ENCODE data around the gene N4BP2L1. TPM values are rescaled to one million over a fixed set of nuclear protein-coding genes. Genes with fewer than 3 reads are reported as not detected.

N4BP2L1 gene
- total and polyA plus RNA-seq, 2 of the 8 experiments (the other 6 are each of a cell fraction or from before 2014, with no cell fraction given): 1.3 to 3.1 TPM

DNA sequence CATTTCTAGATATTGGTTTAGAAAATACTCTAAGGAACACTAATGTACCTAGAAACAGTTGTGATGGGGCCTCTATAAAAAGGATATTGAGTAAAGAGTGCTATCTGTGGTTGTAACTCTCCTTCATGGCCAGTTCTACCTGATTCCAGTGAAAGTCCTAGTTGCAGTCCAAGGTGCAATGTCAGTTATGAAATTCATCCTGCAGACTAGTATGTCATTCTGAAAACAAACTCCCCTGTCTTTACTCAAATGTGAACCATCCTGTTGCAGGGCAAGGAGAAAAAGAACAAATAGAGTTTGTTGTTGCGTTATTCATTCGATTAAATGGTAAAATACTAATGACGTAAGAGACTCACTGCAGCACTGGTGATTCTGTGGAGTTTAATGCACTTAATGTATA lies 18.3 kb upstream of the N4BP2L1 start:
- no peak overlapping the region for H2BK12ac ChIP-seq (ENCODE audit: low read depth, low read length)
- H3K9me3 ChIP-seq (ENCODE audit: insufficient read depth in 2 of 2, low read depth in 1 of 2, low read length in 1 of 2): no peaks in the 10 kb centered on the region
- no peak overlapping the region for H4K91ac ChIP-seq (replicated peaks; ENCODE audit: insufficient read length, low read length)
- no peak overlapping the region for H2BK120ac ChIP-seq (replicated peaks; ENCODE audit: low read depth, low read length)
- H2AK5ac ChIP-seq (ENCODE audit: low read depth, low read length): no peak overlapping the region
- no peak overlapping the region for H3K4me3 ChIP-seq (ENCODE audit: extremely low read depth in 1 of 4, insufficient read depth in 2 of 4, low read depth in 3 of 4, low read length in 4 of 4)
- WGBS, 2 experiments (ENCODE audit: extremely low coverage in 1 of 2, insufficient coverage in 1 of 2, insufficient read length in 1 of 2, insufficient replicate concordance in 2 of 2, low coverage in 1 of 2, low lambda C conversion rate in 2 of 2, missing lambda C conversion rate in 1 of 2): 90% methylated on average over 3 of the region's 3 CpGs; no CpG with 5 or more reads in 1 of the 2 experiments
- no peak overlapping the region for H3K23ac ChIP-seq (ENCODE audit: insufficient read length)
- H3K4ac ChIP-seq (replicated peaks; ENCODE audit: insufficient read length, low read depth, low read length): no peak overlapping the region
- DNase-seq (ENCODE audit: low read depth in 1 of 2, low spot score in 2 of 2) (no peak), FAIRE-seq (no peak)
- H4K20me1 ChIP-seq (replicated peaks in 1 of 2; ENCODE audit: control insufficient read depth in 1 of 2, insufficient read depth in 2 of 2, low read length in 2 of 2): no peaks in the 10 kb centered on the region
- H3K14ac ChIP-seq (ENCODE audit: insufficient read length): no peak overlapping the region
- H2AFZ ChIP-seq (ENCODE audit: low read length): no peak overlapping the region
- no peak overlapping the region for H3K56ac ChIP-seq (replicated peaks; ENCODE audit: insufficient read length, low read depth, low read length)
- no peak overlapping the region for H4K5ac ChIP-seq (ENCODE audit: insufficient read length, low read depth, low read length)
- H3K27ac ChIP-seq (ENCODE audit: low read depth, low read length): no peak overlapping the region
- CTCF ChIA-PET (ENCODE audit: partially characterized antibody): no interaction called here
- H3K4me2 ChIP-seq (ENCODE audit: insufficient read depth in 1 of 2, low read depth in 2 of 2, low read length in 2 of 2): no peak overlapping the region
- no peak overlapping the region for H3K18ac ChIP-seq (ENCODE audit: extremely low read depth, low read length)
- POLR2A ChIA-PET (ENCODE audit: partially characterized antibody): no interaction called here
- H3K9ac ChIP-seq (replicated peaks in 1 of 4; ENCODE audit: extremely low read depth in 1 of 4, low read depth in 3 of 4, low read length in 3 of 4): no peak overlapping the region
- H3K27me3 ChIP-seq (replicated peaks in 1 of 4; ENCODE audit: control insufficient read depth in 3 of 4, extremely low read depth in 1 of 4, insufficient read depth in 3 of 4, low read length in 3 of 4): no peaks in the 10 kb centered on the region
- H2BK20ac ChIP-seq (ENCODE audit: low read length): no peak overlapping the region
- no peak overlapping the region for H4K8ac ChIP-seq (ENCODE audit: extremely low read depth, insufficient read depth, low read length)
- no peaks in the 10 kb centered on the region for H3K36me3 ChIP-seq (ENCODE audit: control insufficient read depth in 2 of 4, insufficient read depth in 4 of 4, low read length in 3 of 4)
- no peaks in the 10 kb centered on the region for H3K79me2 ChIP-seq (ENCODE audit: control insufficient read depth in 1 of 2, insufficient read depth in 2 of 2, low read length in 2 of 2)
- H2BK15ac ChIP-seq (ENCODE audit: low read length): no peak overlapping the region
- H3K4me1 ChIP-seq (replicated peaks in 1 of 4; ENCODE audit: control insufficient read depth in 3 of 4, insufficient read depth in 4 of 4, low read length in 3 of 4): no peaks in the 10 kb centered on the region
- H3K23me2 ChIP-seq (ENCODE audit: low read depth, low read length): no peaks in the 10 kb centered on the region
- no peak overlapping the region for H2BK5ac ChIP-seq (ENCODE audit: low read depth, low read length)
- H3K79me1 ChIP-seq (ENCODE audit: low read depth, low read length): no peaks in the 10 kb centered on the region
- no peak for TF ChIP-seq EZH2 (IDR thresholded peaks at IDR 0.05; ENCODE audit: low read depth, low read length, severe bottlenecking)

Measured in H1 (cell line).